GM12801 (cell line): ENCODE data around the gene RAB9A.

ENCODE experiments used
- TF ChIP-seq, protein P1 (sequence below): IDR thresholded peaks from one replicate; pipeline ENCODE4 v1.5.1; 2011; ENCODE audit warnings: control low read depth; ENCODE audit not compliant: insufficient read length; ENCODE audit errors: extremely low read depth

RAB9A gene, protein sequence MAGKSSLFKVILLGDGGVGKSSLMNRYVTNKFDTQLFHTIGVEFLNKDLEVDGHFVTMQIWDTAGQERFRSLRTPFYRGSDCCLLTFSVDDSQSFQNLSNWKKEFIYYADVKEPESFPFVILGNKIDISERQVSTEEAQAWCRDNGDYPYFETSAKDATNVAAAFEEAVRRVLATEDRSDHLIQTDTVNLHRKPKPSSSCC

DNA sequence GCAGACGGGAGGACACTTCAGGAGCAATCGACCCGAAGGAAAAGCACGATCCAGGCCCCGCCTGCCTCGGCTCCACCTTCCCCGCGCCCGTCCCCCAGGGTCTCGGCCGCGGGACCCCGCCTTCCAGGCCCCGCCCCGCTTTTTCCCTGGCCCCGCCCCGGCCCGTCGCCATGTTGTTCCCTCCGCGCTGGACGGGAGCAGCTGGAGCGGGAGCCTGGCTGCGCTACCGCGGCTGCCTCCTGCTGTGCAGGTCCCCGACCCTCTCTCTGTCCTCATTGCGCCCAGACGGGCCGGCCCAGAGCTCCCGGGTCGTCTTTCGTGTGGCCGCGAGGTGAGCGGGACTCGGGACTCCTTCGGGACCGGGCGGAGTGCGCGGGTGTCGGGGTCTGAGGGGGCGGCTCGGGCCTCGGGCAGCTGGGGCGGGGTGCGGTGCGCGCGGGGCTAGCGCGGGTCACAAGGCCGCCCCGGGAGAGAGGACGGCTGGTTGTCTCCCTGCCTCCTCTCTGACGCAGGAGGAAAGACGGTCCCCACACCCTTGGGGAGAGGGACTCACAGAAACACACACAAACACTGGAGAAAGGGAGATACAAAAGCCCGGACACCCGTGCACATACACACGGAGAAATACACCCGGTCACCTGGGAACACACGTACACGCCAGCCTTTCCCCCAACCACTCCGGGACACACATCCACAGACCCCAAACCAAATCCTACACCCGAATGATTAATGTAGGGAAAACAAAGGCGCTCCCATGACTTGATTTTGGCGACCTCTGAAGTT is at the start of gene RAB9A:
RAB9A (plus strand) TSS at position 171 of the 783 bp plus-strand sequence. CDS start 19,619 bp downstream, outside the sequence.
- TF ChIP-seq, protein P1, sequence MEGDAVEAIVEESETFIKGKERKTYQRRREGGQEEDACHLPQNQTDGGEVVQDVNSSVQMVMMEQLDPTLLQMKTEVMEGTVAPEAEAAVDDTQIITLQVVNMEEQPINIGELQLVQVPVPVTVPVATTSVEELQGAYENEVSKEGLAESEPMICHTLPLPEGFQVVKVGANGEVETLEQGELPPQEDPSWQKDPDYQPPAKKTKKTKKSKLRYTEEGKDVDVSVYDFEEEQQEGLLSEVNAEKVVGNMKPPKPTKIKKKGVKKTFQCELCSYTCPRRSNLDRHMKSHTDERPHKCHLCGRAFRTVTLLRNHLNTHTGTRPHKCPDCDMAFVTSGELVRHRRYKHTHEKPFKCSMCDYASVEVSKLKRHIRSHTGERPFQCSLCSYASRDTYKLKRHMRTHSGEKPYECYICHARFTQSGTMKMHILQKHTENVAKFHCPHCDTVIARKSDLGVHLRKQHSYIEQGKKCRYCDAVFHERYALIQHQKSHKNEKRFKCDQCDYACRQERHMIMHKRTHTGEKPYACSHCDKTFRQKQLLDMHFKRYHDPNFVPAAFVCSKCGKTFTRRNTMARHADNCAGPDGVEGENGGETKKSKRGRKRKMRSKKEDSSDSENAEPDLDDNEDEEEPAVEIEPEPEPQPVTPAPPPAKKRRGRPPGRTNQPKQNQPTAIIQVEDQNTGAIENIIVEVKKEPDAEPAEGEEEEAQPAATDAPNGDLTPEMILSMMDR: no peak

DNA sequence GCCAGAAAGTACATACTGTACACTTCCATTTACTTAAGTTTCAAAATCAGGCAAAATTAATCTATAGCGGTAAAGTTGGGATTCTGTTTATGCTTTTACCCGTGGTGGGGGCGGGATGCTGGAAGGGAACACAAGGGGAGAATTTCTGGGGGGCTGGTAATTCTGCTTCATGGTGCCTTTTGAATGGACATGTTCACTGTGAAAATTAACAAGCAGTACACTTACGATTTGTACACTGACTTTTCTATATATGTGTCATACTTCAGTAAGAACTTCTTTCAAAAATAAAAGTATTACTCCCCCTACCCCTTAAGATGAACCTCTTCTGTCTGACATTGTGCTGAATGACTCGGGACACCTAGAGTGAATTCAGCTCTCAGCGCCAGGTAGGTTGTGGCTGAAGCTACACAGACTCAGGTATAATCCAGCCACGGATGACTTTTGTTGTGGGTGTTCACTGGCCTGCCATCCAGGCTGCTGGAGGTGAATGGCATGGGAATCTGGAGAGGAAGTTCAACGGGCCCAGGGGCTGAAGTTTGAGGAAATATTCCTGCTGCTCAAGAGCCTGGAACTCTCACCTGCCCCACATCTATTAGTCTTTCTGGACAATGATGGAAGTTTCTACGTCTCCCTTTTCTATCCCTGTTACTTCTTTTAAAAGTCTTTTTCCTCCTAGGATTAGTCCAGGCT is 43.3 kb upstream of the RAB9A start:
- TF ChIP-seq, protein P1: no peak

DNA sequence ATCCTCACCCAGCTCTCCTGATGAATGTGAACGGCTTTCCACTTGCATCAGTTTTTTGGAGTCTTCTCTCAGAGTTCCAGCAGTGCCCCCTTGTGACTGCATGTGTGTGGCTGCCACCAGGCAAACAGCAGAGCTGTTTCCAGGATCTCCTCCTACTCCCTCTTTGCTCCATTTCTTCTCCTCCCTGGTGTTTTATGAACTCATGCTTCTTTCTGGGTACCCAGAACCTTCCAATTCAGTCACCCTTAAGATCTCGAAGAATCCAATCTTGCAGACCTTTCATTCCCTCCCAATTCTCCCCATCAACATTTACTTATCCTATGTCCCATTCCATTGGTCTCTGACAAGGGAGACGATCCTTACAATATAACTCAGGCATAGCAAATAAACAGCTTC is 42.8 kb upstream of the RAB9A start:
- TF ChIP-seq, protein P1: no peak

DNA sequence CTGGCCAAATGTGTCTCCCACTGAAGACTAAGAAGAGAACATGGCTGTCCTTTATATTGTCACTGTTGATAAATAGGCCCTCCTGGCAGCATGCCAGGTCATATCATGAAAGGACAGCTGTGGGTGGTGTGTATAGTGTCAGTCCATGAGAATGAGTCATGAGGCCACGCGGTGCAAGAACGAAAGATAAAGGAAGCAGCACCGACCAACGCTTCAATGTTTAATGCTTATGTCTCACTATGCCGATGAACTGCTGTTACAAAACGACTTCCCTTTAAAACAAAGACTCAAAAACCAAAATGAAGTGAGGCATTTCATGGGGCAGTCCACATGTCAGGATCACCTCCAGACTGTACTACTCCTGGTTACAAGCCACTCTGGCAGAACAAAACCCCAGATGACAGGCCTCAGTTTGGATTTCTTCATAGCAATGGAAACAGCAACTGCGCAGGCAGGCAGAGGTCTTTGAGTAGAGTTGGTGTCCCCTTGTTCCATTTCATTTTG is 41.2 kb upstream of the RAB9A start:
- TF ChIP-seq, protein P1: no peak

DNA sequence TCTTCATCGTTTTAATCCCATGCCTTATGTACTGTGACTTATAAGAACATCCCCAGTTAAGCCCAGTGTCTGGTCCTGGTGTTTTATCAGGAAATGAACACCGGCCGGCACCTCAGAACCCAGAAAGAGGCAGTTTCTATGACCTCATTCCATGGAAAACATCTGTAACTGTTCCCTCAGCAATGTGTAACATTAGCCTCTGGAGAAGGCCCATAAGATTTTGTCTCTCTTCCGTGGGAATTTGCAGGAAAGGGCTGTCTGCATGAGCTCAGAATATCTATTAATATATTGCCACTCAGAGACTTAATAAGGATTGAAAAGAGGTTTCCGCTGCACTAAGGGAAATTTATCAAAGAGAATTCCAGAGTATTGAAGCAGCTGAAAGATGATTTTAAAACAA is 39.1 kb upstream of the RAB9A start:
- TF ChIP-seq, protein P1: no peak

DNA sequence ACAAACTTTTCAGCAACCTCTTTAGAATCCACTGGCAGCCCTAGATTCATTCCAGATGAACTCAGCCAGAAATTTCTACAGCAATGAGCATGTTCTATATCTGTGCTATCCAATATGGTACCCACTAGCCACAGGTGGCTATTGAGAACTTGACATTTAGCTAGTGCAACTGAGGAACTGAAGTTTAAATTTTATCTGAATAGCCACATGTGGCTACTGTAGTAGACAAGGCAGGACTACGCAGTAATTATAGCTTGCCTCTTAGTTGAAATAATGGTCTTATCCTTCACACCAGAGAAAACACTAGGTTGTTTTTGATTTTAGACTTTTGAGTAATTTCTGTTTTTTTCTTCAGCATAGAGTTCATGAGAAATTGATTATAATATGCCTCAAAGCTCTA is 38.6 kb upstream of the RAB9A start:
- TF ChIP-seq, protein P1: no peak

DNA sequence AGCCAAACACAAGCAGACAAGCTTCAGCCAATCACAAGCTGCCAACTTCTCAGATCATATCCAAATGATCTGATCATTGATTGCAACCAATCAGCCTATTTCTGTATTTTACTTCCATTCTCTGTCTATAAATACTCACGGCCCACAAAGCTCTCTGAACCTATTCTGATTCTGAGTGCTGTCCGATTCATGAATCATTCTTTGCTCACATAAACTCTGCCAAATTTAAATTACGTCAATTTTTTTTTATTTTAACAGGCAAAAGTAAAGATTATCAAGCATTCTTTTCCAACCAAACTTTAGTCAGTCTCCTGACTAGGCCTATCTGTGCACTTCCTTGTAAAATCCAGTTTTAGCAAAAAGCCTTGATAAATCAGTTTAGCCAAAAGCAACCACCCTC is 37.8 kb upstream of the RAB9A start:
- TF ChIP-seq, protein P1: no peak
